PFSK-1 (cell line): ENCODE measurements around the gene PNPLA7.

Experiments used
- FOXP2 ChIP-seq: optimal IDR thresholded peaks from 2 replicates; pipeline ENCODE3; 2011; ENCODE audit warnings: borderline replicate concordance, control low read depth, inconsistent platforms; ENCODE audit not compliant: insufficient read depth; ENCODE audit errors: extremely low read length, extremely low read depth
- POLR2AphosphoS5 ChIP-seq: IDR thresholded peaks from 2 replicates; pipeline ENCODE4 v1.6.1; 2012; ENCODE audit warnings: low read depth, mild to moderate bottlenecking, control low read depth, low read length, moderate library complexity
- SIN3A ChIP-seq: IDR thresholded peaks from 2 replicates; pipeline ENCODE4 v1.6.1; 2012; ENCODE audit warnings: mild to moderate bottlenecking, low read length, moderate library complexity, borderline replicate concordance; ENCODE audit not compliant: insufficient read depth
- TAF1 ChIP-seq: IDR thresholded peaks from 2 replicates; pipeline ENCODE4 v1.6.1; 2012; ENCODE audit warnings: low read length, control low read depth, borderline replicate concordance; ENCODE audit not compliant: insufficient read depth
- TF ChIP-seq, protein P1 (sequence below), 2 experiments: IDR thresholded peaks; 2 replicates each; pipeline versions ENCODE4 v1.6.1 to v1.8.0; 2011 to 2012; ENCODE audit warnings: low read depth in 2 of 2, low read length in 2 of 2, control low read depth in 1 of 2, inconsistent platforms in 1 of 2, mild to moderate bottlenecking in 1 of 2, moderate library complexity in 1 of 2; ENCODE audit not compliant: insufficient read depth in 1 of 2

PNPLA7 gene

DNA sequence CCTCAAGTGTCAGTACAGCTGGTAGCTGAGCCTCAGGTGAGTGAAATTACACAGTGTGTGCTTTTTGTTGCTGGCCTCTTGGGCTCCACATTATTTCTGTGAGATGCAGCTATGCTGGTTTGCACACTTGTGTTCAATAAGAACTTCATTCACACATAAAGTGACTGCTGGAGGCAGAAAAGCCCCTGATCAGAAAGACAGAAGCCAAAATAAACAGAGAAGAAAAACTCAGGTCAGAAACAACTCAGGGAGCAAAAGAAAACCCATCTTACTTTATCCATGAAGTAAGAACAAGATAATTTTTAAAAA, 15.1 kb downstream of the PNPLA7 start:
- TF ChIP-seq SIN3A (0 out of 2 replicates have a peak, but pooled peaks have one; percentile 59), TAF1 (no peak)

DNA sequence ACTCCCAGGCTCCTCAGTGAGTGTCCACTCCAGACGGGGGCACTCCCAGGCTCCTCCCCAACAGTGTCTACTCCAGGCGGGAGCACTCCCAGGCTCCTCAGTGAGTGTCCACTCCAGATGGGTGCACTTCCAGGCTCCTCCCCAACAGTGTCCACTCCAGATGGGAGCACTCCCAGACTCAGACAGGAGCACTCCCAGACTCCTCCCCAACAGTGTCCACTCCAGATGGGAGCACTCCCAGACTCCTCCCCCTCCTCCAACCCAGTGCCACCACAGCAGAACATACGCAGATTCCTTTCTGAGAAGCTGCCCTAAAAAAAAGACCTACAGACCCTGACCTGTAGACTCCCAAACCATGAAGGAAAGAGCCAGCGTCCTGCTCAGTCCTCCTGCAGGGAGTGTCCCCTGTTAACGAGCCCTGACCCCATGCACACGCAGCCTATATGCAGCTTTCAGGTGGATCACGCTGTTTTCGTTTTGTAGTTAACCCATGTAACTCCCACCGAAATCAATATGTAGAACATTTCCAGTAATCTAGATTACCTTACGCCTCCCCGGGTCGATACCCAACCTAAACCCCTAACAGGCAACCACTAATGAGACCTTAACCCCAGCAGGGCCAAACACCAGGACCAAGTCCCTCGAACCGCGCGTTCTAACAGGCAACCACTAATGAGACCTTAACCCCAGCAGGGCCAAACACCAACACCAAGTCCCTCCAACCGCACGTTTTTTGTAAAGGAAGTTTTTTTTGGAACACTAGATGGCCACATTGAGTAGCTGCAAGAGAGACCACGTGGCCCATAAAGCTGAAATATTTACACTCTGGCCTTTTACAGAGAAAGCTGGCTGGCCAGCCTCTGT, 15.7 kb downstream of the PNPLA7 start:
- no peak for TF ChIP-seq POLR2AphosphoS5
- no peak for TF ChIP-seq FOXP2
- TF ChIP-seq, protein P1, sequence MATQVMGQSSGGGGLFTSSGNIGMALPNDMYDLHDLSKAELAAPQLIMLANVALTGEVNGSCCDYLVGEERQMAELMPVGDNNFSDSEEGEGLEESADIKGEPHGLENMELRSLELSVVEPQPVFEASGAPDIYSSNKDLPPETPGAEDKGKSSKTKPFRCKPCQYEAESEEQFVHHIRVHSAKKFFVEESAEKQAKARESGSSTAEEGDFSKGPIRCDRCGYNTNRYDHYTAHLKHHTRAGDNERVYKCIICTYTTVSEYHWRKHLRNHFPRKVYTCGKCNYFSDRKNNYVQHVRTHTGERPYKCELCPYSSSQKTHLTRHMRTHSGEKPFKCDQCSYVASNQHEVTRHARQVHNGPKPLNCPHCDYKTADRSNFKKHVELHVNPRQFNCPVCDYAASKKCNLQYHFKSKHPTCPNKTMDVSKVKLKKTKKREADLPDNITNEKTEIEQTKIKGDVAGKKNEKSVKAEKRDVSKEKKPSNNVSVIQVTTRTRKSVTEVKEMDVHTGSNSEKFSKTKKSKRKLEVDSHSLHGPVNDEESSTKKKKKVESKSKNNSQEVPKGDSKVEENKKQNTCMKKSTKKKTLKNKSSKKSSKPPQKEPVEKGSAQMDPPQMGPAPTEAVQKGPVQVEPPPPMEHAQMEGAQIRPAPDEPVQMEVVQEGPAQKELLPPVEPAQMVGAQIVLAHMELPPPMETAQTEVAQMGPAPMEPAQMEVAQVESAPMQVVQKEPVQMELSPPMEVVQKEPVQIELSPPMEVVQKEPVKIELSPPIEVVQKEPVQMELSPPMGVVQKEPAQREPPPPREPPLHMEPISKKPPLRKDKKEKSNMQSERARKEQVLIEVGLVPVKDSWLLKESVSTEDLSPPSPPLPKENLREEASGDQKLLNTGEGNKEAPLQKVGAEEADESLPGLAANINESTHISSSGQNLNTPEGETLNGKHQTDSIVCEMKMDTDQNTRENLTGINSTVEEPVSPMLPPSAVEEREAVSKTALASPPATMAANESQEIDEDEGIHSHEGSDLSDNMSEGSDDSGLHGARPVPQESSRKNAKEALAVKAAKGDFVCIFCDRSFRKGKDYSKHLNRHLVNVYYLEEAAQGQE (IDR thresholded peaks at IDR 0.05; ENCODE audit: insufficient read depth in 1 of 2, low read depth in 2 of 2, low read length in 2 of 2): no peak
- no peak; the same call in 1 of the 2 replicates for TF ChIP-seq SIN3A
- no peak for TF ChIP-seq TAF1

DNA sequence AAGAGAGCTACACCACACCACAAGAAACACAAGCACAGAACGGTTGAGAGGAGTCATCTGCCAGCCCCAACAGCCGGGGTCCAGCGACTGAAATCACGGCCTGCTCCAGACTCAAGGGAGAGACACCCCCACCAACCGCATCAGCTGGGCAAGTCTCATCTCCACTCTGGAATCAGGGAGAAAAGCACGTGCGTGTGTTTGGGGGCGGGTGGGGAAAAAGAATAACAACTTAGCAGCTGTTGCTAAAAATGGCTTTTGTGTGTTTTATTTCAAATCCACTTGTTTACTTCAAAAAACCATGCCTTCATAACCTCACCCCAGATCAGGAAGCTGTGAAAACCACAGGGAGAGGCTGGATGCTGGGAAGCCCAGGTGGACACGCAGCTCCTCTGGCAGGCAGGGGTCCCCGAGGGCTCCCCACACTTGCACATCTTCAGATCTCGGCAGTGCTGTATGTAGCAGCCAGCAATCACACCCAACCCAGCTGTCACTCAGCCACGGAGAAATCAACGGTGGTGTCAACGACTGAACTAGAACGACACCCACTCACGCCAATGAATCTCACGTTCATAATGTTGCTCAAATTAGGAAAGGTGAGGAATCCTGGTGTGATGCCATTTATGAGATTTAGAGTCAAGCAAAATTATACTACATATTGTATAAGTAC, 19.0 kb downstream of the PNPLA7 start:
- TF ChIP-seq, protein P1 (IDR thresholded peaks at IDR 0.05; ENCODE audit: insufficient read depth in 1 of 2, low read depth in 2 of 2, low read length in 2 of 2): no peak
- TF ChIP-seq POLR2AphosphoS5 (no peak), FOXP2 (no peak), SIN3A (no peak), TAF1 (no peak)

DNA sequence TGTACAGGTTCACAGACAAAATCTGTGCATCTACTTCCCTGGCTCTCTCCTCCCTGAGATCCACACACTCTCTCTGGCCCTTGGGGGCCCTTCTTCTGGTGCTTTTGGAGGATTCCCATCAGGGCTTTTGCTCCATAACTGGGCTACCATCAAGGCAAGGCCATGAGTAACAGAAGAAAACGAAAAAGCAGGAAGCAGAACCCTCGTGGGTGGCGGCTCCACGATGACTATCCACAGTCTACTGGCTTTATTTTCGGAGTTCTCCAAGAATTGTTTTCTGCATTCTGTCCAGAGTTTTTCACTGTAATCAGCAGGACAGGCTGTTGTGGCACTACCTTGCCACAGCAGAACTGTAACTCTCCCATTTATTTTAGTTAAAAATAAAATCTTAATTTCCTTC, 19.9 kb downstream of the PNPLA7 start:
- TF ChIP-seq, protein P1 (IDR thresholded peaks at IDR 0.05; ENCODE audit: insufficient read depth in 1 of 2, low read depth in 2 of 2, low read length in 2 of 2): no peak
- TF ChIP-seq POLR2AphosphoS5: no peak
- no peak for TF ChIP-seq FOXP2
- no peak for TF ChIP-seq TAF1
- no peak for TF ChIP-seq SIN3A

DNA sequence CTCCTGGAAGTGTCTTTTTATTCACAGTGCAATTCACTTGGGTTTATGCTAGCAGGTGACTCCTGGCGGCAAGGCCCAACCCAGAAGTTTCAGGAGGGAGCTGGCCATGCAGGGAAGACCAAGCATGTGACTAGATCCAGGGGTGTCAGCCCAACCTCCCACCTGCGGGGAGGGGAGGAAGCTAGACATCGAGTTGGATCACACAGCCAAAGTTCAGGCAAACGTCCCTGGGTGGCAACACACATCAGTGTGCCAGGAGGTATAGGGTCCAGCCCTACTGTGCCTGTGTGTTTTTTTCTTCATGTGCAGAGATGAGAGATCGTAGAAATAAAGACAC, 25.3 kb downstream of the PNPLA7 start:
- TF ChIP-seq SIN3A: no peak
- TF ChIP-seq, protein P1 (IDR thresholded peaks at IDR 0.05; ENCODE audit: insufficient read depth in 1 of 2, low read depth in 2 of 2, low read length in 2 of 2): no peak
- no peak for TF ChIP-seq POLR2AphosphoS5
- TF ChIP-seq FOXP2: no peak
- no peak for TF ChIP-seq TAF1
